NB4 (cell line): ENCODE data around the gene HDAC9.

Experiments
- CTCF ChIP-seq: IDR thresholded peaks from one replicate; pipeline ENCODE4 v1.5.1; 2012; ENCODE audit warnings: low read depth, low read length
- MAX ChIP-seq: IDR thresholded peaks from 2 replicates; pipeline ENCODE4 v1.6.1; 2011; ENCODE audit warnings: low read depth, low read length
- MYC ChIP-seq: IDR thresholded peaks from 2 replicates; pipeline ENCODE4 v1.6.1; 2011; ENCODE audit warnings: low read depth, low read length
- POLR2A ChIP-seq: IDR thresholded peaks from 2 replicates; pipeline ENCODE4 v1.6.1; 2011; ENCODE audit warnings: mild to moderate bottlenecking; ENCODE audit not compliant: insufficient read length; ENCODE audit errors: extremely low read depth

GRCh38 chr7:18772567-18772965 lies 277.0 kb downstream of the HDAC9 start:
- TF ChIP-seq MAX, result no peak
- no peak for TF ChIP-seq POLR2A
- no peak for TF ChIP-seq CTCF
- TF ChIP-seq MYC, result no peak
